ENCODE data around the gene NAPSA. TPM values are rescaled to one million over a fixed set of nuclear protein-coding genes. Genes with fewer than 3 reads are reported as not detected.
A peak's percentile ranks its signal among the peaks of the same experiment; 100 is the strongest.

Gene NAPSA
- total and polyA plus RNA-seq, 2 of the 8 experiments (the other 6 are each of a cell fraction or from before 2014, with no cell fraction given) = 0.71 to 0.73 TPM

DNA sequence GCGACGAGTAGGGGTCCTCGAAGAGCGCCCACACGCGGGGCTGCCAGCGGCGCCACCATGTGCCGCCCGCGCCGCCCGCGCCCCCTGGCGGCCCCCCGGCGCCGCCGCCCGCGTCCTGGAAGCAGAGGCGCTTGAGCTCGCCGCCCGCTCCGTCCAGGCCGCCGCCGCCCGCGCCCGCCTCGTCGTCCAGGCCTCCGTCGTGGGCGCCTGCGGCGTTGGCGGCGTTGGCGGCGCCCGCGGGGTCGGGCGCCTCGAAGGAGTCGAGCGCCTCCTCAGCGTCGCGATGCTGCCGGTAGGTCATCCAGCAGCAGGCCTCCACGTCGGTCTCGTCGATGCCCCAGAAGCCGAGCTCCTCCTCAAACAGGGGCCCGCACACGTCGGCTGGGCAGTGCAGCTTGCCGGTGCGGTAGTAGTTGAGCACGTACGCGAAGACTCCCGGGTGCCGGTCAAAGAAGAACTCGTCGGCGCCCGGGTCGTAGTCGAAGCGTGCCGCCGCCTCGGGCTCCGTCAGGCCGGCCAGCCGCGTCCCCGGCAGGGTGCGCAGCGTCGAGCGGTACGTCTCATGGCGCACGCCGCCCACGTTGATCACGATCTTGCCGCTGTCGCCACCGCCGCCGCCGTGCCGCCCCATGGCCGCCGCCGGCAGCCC lies 37.1 kb downstream of the NAPSA start (continued):
- TF ChIP-seq RBBP5 (IDR thresholded peaks at IDR 0.05; ENCODE audit: borderline replicate concordance, low read depth, low read length) (0 out of 2 replicates have a peak, but pooled peaks have one; percentile 25), TAF1 (IDR thresholded peaks at IDR 0.05; ENCODE audit: low read depth, low read length) (peak; percentile 50; the same call in 1 of the 2 replicates), RAD21 (IDR thresholded peaks at IDR 0.05 in 1 of 2, conservative IDR thresholded peaks at IDR 0.05 in 1 of 2; ENCODE audit: low read depth in 2 of 2, low read length in 2 of 2) (peak in 1 of 2 experiments; percentile 30; a peak in 2 of 4 replicates), POLR2A (IDR thresholded peaks at IDR 0.05; ENCODE audit: control extremely low read depth in 1 of 2, low read depth in 2 of 2, low read length in 2 of 2) (0 out of 3 replicates have a peak, but pooled peaks of 1 of the 2 experiments have one; percentile 13), POLR2AphosphoS5 (IDR thresholded peaks at IDR 0.05; ENCODE audit: low read depth, low read length) (no peak), CTBP2 (IDR thresholded peaks at IDR 0.05; ENCODE audit: borderline replicate concordance, insufficient read depth, insufficient read length, low read length) (peak; percentile 22)
- TF ChIP-seq, protein P1, sequence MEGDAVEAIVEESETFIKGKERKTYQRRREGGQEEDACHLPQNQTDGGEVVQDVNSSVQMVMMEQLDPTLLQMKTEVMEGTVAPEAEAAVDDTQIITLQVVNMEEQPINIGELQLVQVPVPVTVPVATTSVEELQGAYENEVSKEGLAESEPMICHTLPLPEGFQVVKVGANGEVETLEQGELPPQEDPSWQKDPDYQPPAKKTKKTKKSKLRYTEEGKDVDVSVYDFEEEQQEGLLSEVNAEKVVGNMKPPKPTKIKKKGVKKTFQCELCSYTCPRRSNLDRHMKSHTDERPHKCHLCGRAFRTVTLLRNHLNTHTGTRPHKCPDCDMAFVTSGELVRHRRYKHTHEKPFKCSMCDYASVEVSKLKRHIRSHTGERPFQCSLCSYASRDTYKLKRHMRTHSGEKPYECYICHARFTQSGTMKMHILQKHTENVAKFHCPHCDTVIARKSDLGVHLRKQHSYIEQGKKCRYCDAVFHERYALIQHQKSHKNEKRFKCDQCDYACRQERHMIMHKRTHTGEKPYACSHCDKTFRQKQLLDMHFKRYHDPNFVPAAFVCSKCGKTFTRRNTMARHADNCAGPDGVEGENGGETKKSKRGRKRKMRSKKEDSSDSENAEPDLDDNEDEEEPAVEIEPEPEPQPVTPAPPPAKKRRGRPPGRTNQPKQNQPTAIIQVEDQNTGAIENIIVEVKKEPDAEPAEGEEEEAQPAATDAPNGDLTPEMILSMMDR (IDR thresholded peaks at IDR 0.05; ENCODE audit: control extremely low read depth in 1 of 3, insufficient read depth in 1 of 3, low read depth in 1 of 3, low read length in 3 of 3) = peak; percentile 39 to 64 (median 61)

Measured in H1 (cell line).